Skeletal muscle cell (primary cell): Measurements from ENCODE around the gene ST7.

ENCODE experiments used
- DNase-seq: peaks from one replicate; pipeline ENCODE4 v3.0.0-alpha.2; 2010; ENCODE audit warnings: low read depth
- H3K4me3 ChIP-seq: 2 replicates; pipeline ENCODE4 v1.5.1; 2011; ENCODE audit warnings: low read depth, mild to moderate bottlenecking, control low read depth, low read length, moderate library complexity

ST7 gene

GRCh38 chr7:117158941-117159697, 205.8 kb downstream of the ST7 start:
- DNase-seq: no peak
- no peak overlapping the region for H3K4me3 ChIP-seq

GRCh38 chr7:117163101-117163500, 209.8 kb downstream of the ST7 start:
- no peak for DNase-seq
- no peak overlapping the region for H3K4me3 ChIP-seq

- peak; percentile 68 for DNase-seq
- no peak overlapping the region for H3K4me3 ChIP-seq
These were observed 211.3 kb downstream of the ST7 start for GRCh38 chr7:117164620-117165019.

GRCh38 chr7:117165656-117166055, 212.4 kb downstream of the ST7 start:
- no peak for DNase-seq
- no peak overlapping the region for H3K4me3 ChIP-seq

GRCh38 chr7:117169907-117170306, 216.6 kb downstream of the ST7 start:
- DNase-seq: no peak
- H3K4me3 ChIP-seq: no peak overlapping the region

GRCh38 chr7:117171106-117171505, 217.8 kb downstream of the ST7 start:
- H3K4me3 ChIP-seq: no peak overlapping the region
- DNase-seq: no peak

GRCh38 chr7:117172283-117172682, 219.0 kb downstream of the ST7 start:
- no peak for DNase-seq
- no peak overlapping the region for H3K4me3 ChIP-seq

GRCh38 chr7:117173035-117173770, 219.9 kb downstream of the ST7 start:
- H3K4me3 ChIP-seq: no peak overlapping the region
- no peak for DNase-seq

- no peak overlapping the region for H3K4me3 ChIP-seq
- DNase-seq: no peak
These were observed 222.9 kb downstream of the ST7 start for GRCh38 chr7:117176206-117176605.

- DNase-seq: no peak
These were observed 225.3 kb downstream of the ST7 start for GRCh38 chr7:117178600-117178999.

GRCh38 chr7:117179701-117180100, 226.4 kb downstream of the ST7 start:
- no peak for DNase-seq
- no peak overlapping the region for H3K4me3 ChIP-seq

More at GRCh38 chr7:117178600-117178999, 225.3 kb downstream of the ST7 start:
- H3K4me3 ChIP-seq: no peak overlapping the region

- no peak for DNase-seq
- no peak overlapping the region for H3K4me3 ChIP-seq
These were observed 230.4 kb downstream of the ST7 start for GRCh38 chr7:117183729-117184128.

- no peak for DNase-seq
- H3K4me3 ChIP-seq: no peak overlapping the region
These were observed 231.1 kb downstream of the ST7 start for GRCh38 chr7:117184367-117184766.

GRCh38 chr7:117185124-117185523, 231.8 kb downstream of the ST7 start:
- H3K4me3 ChIP-seq: no peak overlapping the region
- DNase-seq: no peak

GRCh38 chr7:117186218-117187010, 233.1 kb downstream of the ST7 start:
- H3K4me3 ChIP-seq: no peak overlapping the region
- DNase-seq: no peak

- DNase-seq: no peak
- no peak overlapping the region for H3K4me3 ChIP-seq
These were observed 235.1 kb downstream of the ST7 start for GRCh38 chr7:117188376-117188775.

- no peak overlapping the region for H3K4me3 ChIP-seq
- DNase-seq: no peak
These were observed 235.8 kb downstream of the ST7 start for GRCh38 chr7:117188949-117189592.

- DNase-seq: no peak
- H3K4me3 ChIP-seq: no peak overlapping the region
These were observed 236.8 kb downstream of the ST7 start for GRCh38 chr7:117190104-117190503.

- no peak for DNase-seq
- no peak overlapping the region for H3K4me3 ChIP-seq
These were observed 237.6 kb downstream of the ST7 start for GRCh38 chr7:117190746-117191435.
